A673 (cell line): ENCODE data around the gene B3GNT4. TPM values are rescaled to one million over a fixed set of nuclear protein-coding genes. Genes with fewer than 3 reads are reported as not detected.

Source experiments
- BruUV-seq: library from RNA; stranded (reverse); fragments of 400-500 nt; replicated peaks from 2 replicates; lab custom pipeline; 2021; lab: Mats Ljungman, UMichigan
- CTCF ChIA-PET: fragments of 300-600 bp; sonication (Branson Sonifier 250); formaldehyde crosslinking; loops from one replicate; lab custom pipeline; 2022; ENCODE audit warnings: antibody characterized with exemption; lab: Charles Lee
- POLR2A ChIA-PET: fragments of 300-600 bp; sonication (Branson Sonifier 250); formaldehyde crosslinking; loops from one replicate; lab custom pipeline; 2022; ENCODE audit warnings: antibody characterized with exemption; ENCODE audit not compliant: low non-redundant PET; lab: Charles Lee
- DNase-seq: peaks from one replicate; pipeline ENCODE4 v3.0.0-alpha.2; 2015; ENCODE audit warnings: low spot score
- H3K27ac ChIP-seq: fragments of 200-600 bp; sonication (generic); 2 replicates; pipeline ENCODE4 v1.5.1; 2016; ENCODE audit warnings: mixed run types, low read depth, mild to moderate bottlenecking, mixed read lengths, antibody characterized with exemption, low read length; ENCODE audit not compliant: poor library complexity, severe bottlenecking
- H3K27me3 ChIP-seq: fragments of 200-600 bp; sonication (generic); replicated peaks from 2 replicates; pipeline ENCODE4 v1.6.1; 2017; ENCODE audit warnings: mixed run types, low read depth, mild to moderate bottlenecking, mixed read lengths, antibody characterized with exemption, low read length; ENCODE audit not compliant: insufficient read depth, poor library complexity
- H3K36me3 ChIP-seq: fragments of 200-600 bp; sonication (generic); 2 replicates; pipeline ENCODE4 v1.6.1; 2016; ENCODE audit warnings: mixed run types, mild to moderate bottlenecking, mixed read lengths, antibody characterized with exemption, low read length; ENCODE audit not compliant: insufficient read depth, poor library complexity, severe bottlenecking
- H3K4me1 ChIP-seq: fragments of 200-600 bp; sonication (generic); 2 replicates; pipeline ENCODE4 v1.6.1; 2017; ENCODE audit warnings: mixed run types, mild to moderate bottlenecking, mixed read lengths, antibody characterized with exemption, low read length; ENCODE audit not compliant: insufficient read depth, poor library complexity, severe bottlenecking
- H3K4me3 ChIP-seq: fragments of 200-600 bp; sonication (generic); 2 replicates; pipeline ENCODE4 v1.5.1; 2016; ENCODE audit warnings: low read depth, mixed run types, mild to moderate bottlenecking, mixed read lengths, low read length; ENCODE audit not compliant: poor library complexity, severe bottlenecking
- H3K9me3 ChIP-seq: fragments of 200-600 bp; sonication (generic); 2 replicates; pipeline ENCODE4 v1.6.1; 2016; ENCODE audit warnings: mixed run types, low read depth, mild to moderate bottlenecking, mixed read lengths, antibody characterized with exemption, low read length; ENCODE audit not compliant: poor library complexity, severe bottlenecking
- CTCF ChIP-seq: fragments of 300-800, 200-600 bp; sonication (generic); conservative IDR thresholded peaks from 2 replicates; pipeline ENCODE4 v1.5.1; 2017; ENCODE audit warnings: low read depth, mild to moderate bottlenecking, antibody characterized with exemption, low read length, moderate library complexity, mixed read lengths
- EZH2 ChIP-seq: fragments of 200-600 bp; sonication (generic); IDR thresholded peaks from 2 replicates; pipeline ENCODE4 v1.6.1; 2017; ENCODE audit warnings: borderline replicate concordance, low read depth, mild to moderate bottlenecking, mixed read lengths, antibody characterized with exemption, low read length; ENCODE audit not compliant: poor library complexity, severe bottlenecking
- intact Hi-C: fragments of 100-400 bp; cut with micrococcal nuclease; formaldehyde crosslinking; loops from one replicate; pipeline ENCODE4 v1.10.0; 2022; ENCODE audit not compliant: unreplicated experiment
- total RNA-seq: library from RNA; stranded (reverse); gene quantifications from 2 replicates; pipeline ENCODE4 v1.2.3, GENCODE V29; 2021

B3GNT4 gene
- total RNA-seq, 1 experiment from 2014 or later = 0.15 TPM

DNA sequence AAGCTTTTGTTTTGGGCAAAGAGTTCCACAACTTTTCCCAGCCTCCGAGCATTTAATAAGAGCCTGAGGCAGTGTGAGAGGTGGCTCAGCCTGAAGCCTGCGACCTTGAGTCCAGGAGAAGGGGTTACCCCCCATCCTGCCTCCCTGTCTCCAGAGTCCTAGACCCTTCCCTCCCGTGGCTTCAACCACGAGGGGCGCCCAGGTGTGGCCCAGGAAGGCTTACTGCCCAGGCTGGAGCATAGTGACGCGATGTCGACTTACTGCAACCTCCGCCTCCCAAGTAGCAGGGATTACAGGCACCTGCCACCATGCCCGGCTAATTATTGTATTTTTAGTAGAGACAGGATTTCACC is 19.9 kb upstream of the B3GNT4 start:
- Histone ChIP-seq H3K27me3 (no peaks in the 10 kb centered on the region), H3K9me3 (no peaks in the 10 kb centered on the region), H3K27ac (no peak overlapping the region), H3K4me3 (peak overlapping the region; percentile 46), H3K4me1 (no peaks in the 10 kb centered on the region), H3K36me3 (no peaks in the 10 kb centered on the region)
- TF ChIP-seq EZH2 (no peak), CTCF (no peak)
- ChIA-PET CTCF (no interaction called here), POLR2A (no interaction called here)
- DNase-seq = no peak
- intact Hi-C loops = no loop called here
- BruUV-seq = no TSS peak

DNA sequence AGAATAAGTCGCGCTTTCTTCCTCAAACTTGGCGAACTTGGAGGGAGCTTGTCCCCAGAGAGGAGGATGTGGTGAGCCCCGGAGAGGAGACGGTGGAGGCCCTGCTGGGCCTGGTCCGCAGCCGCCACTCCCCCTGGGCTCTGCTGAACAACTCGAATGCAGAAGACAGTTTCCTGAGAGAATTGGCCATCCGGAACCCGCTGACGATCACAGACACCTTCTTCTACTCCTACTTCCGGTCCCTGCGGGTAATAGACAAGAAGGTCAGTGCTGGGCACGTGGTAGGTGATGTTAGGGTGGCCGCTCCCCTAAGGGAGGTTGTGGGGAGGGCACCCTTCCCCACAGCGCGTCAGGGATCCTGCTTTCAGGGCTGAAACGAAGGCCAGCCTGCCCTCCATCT is 19.0 kb upstream of the B3GNT4 start:
- intact Hi-C loops = no loop called here
- Histone ChIP-seq H3K9me3 (no peaks in the 10 kb centered on the region), H3K4me3 (no peak overlapping the region), H3K4me1 (no peaks in the 10 kb centered on the region), H3K27ac (no peak overlapping the region), H3K27me3 (no peaks in the 10 kb centered on the region), H3K36me3 (no peaks in the 10 kb centered on the region)
- TF ChIP-seq EZH2 = no peak
- BruUV-seq = no TSS peak
- ChIA-PET CTCF (no interaction called here), POLR2A (no interaction called here)
- DNase-seq = no peak

DNA sequence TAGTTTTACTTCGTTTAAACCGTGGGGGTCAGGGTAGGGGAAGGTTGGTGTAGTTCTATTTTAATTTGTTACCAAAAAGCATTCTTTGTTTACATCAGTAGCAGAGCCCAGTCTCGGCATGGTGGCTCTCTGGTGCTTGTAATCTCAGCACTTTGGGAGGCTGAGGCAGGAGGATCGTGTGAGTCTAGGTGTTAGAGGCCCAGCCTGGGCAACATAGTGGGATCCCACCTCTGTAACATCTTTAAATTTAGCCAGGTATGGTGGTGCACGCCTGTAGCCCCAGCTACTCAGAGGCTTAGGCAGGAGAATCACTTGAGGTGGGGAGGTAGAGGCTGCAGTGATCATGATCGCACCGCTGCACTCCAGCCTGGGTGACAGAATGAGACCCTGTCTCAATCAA is 18.4 kb upstream of the B3GNT4 start:
- TF ChIP-seq CTCF = no peak
- TF ChIP-seq EZH2 = no peak
- intact Hi-C loops = no loop called here
- no peaks in the 10 kb centered on the region for H3K9me3 ChIP-seq
- no peaks in the 10 kb centered on the region for H3K36me3 ChIP-seq
- H3K4me1 ChIP-seq = no peaks in the 10 kb centered on the region
- no peak overlapping the region for H3K4me3 ChIP-seq
- no peak overlapping the region for H3K27ac ChIP-seq
- no TSS peak for BruUV-seq
- no peaks in the 10 kb centered on the region for H3K27me3 ChIP-seq
- CTCF ChIA-PET = no interaction called here
- DNase-seq = no peak
- POLR2A ChIA-PET = no interaction called here

DNA sequence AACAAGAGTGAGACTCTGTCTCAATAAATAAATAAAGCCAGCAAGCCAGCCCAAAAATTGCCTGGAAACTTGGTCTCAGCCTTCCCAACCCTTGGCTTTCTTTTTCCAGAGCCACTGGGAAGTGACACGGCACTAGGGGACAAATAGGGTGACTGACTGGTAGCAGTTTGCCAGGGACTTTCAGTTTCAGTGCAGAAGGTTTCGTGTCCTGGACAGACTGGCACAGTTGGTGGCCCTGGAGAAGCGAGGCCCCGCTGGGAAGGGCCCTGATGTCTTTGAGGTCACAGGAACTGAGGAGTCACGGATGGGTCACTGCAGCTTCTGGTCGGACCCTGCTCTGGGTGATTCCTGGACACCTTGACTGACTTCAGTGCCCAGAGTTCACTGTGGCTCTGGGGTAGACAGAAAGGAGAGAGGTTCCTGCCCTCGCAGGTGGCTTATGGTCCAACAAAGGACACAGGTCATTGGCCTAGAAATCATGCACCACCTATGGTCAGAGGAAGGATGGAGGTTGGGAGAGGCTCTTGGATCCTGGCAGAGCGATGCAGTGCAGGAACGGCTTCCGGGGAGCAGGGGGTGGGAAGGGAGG is 17.9 kb upstream of the B3GNT4 start:
- Histone ChIP-seq H3K9me3 (no peaks in the 10 kb centered on the region), H3K36me3 (no peaks in the 10 kb centered on the region), H3K4me1 (no peaks in the 10 kb centered on the region), H3K27ac (no peak overlapping the region), H3K27me3 (no peaks in the 10 kb centered on the region), H3K4me3 (no peak overlapping the region)
- intact Hi-C loops = no loop called here
- POLR2A ChIA-PET = no interaction called here
- no peak for DNase-seq
- TF ChIP-seq EZH2 (no peak), CTCF (no peak)
- CTCF ChIA-PET = no interaction called here
- no TSS peak for BruUV-seq
